ENCODE data around the gene AFMID.

DNA sequence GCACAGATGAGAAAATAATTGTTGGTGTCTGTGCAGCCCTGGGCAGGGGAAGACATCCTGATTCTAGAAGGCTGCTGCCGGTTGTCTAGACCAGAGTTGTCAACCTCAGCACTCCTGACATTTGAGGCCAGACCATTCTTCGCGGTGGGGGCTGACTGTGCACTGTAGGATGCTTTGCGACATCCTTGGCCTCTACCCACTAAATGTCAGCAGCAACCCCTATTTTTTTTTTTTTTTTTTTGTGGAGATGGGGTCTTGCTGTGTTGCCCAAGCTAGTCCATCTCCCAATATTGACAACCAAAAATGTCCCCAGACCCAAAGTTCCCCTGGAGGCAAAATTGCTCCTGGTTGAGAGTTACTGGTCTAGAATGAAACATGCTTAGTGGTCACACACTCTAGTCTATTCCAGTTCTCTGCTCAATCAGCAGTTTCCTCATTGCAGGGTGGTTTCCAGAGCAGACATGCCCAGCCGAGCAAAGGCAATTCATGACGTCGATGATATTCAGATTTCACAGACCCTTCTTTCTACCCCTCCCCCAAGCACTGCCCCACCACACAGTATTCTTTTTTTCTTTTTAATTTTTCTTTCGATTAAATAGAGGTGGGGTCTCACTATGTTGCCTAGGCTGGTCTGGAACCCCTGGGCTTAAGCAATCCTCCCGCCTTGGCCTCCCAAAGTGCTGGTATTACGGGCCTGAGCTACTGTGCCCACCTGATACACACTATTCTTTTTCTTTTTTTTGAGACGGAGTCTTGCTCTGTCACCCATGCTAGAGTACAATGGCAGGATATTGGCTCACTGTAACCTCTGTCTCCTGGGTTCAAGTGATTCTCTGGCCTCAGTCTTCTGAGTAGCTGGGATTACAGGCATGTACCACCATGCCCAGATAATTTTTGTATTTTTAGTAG lies 32.0 kb upstream of the AFMID start:
- no peak for TF ChIP-seq CTCF (IDR thresholded peaks at IDR 0.05)
- no peak for TF ChIP-seq ZFX (IDR thresholded peaks at IDR 0.05; ENCODE audit: borderline replicate concordance)

All from 22Rv1 (cell line).